Nasal cavity respiratory epithelium epithelial cell of viscerocranial mucosa (primary cell): Measurements from ENCODE around the gene PLCB2. TPM values are rescaled to one million over a fixed set of nuclear protein-coding genes. Genes with fewer than 3 reads are reported as not detected.

Experiments
- total RNA-seq: library from RNA; depleted of rRNA; stranded (reverse); fragments of >200 nt; gene quantifications from 2 replicates; pipeline ENCODE4 v1.2.3, GENCODE V29; 2014

Gene PLCB2
- 0.14 TPM in 1 of 2 replicates, not detected in the other for total RNA-seq

GRCh38 chr15:40307421-40308211 lies at the start of gene PLCB2:
Gene PLCB2 (minus strand): TSS chr15:40307935. CDS start chr15:40307672, 263 bp downstream.

GRCh38 chr15:40340740-40341400 lies 33.1 kb upstream of the PLCB2 start, which contains the start of gene CCDC9B:
Gene CCDC9B (minus strand): TSS chr15:40340939. CDS start chr15:40340819, 120 bp downstream.

GRCh38 chr15:40323239-40323952 lies 15.7 kb upstream of the PLCB2 start, which contains the start of gene INAFM2:
Gene INAFM2 (plus strand): TSS chr15:40323692. CDS start chr15:40324056, 364 bp downstream.

GRCh38 chr15:40282869-40283614 lies 24.7 kb downstream of the PLCB2 start, which contains the start of gene ANKRD63:
Gene ANKRD63 (minus strand): TSS chr15:40283064. CDS start chr15:40282586, 478 bp downstream.

GRCh38 chr15:40238532-40239403 lies 69.0 kb downstream of the PLCB2 start, which contains the start of gene PAK6:
Gene PAK6 (plus strand): TSS chr15:40239063. CDS start chr15:40264786, 25,723 bp downstream.

Other genes with a start within 250 kb of the PLCB2 start
- gene BMF, start 199.1 kb downstream of the PLCB2 start, total RNA-seq, result 0.34 and 1.00 TPM in 2 replicates
- 0.64 and 0.68 TPM in 2 replicates for gene BUB1B, start 146.9 kb downstream of the PLCB2 start, total RNA-seq
- 10.6 and 20.3 TPM in 2 replicates for gene PAK6, start 68.9 kb downstream of the PLCB2 start, total RNA-seq
- gene ANKRD63, start 24.9 kb downstream of the PLCB2 start, total RNA-seq, result not detected in 2 replicates
- gene INAFM2, start 15.8 kb upstream of the PLCB2 start, total RNA-seq, result 11.6 and 12.7 TPM in 2 replicates
- gene CCDC9B, start 33.0 kb upstream of the PLCB2 start, total RNA-seq, result 9.9 and 29.4 TPM in 2 replicates
- not detected in 2 replicates for gene PHGR1, start 43.1 kb upstream of the PLCB2 start, total RNA-seq
- under 0.01 and 0.21 TPM in 2 replicates for gene DISP2, start 50.3 kb upstream of the PLCB2 start, total RNA-seq
- gene KNSTRN, start 74.8 kb upstream of the PLCB2 start, total RNA-seq, result 30.6 and 35.9 TPM in 2 replicates
- 21.5 and 21.9 TPM in 2 replicates for gene IVD, start 97.9 kb upstream of the PLCB2 start, total RNA-seq
- gene BAHD1, start 133.0 kb upstream of the PLCB2 start, total RNA-seq, result 5.5 and 10.0 TPM in 2 replicates
- gene CHST14, start 163.0 kb upstream of the PLCB2 start, total RNA-seq, result 1.4 and 4.3 TPM in 2 replicates